H9 (cell line): Measurements from ENCODE around the gene DDX1. TPM values are rescaled to one million over a fixed set of nuclear protein-coding genes. Genes with fewer than 3 reads are reported as not detected.
A peak's percentile ranks its signal among the peaks of the same experiment; 100 is the strongest.

Experiments used
- DNase-seq: peaks from one replicate; pipeline ENCODE4 v3.0.0-alpha.2; 2017
- H2AFZ ChIP-seq: one replicate; pipeline ENCODE4 v1.6.1; 2013; ENCODE audit warnings: mild to moderate bottlenecking, low read length, control low read depth, moderate library complexity
- H2AK5ac ChIP-seq: 2 replicates; pipeline ENCODE4 v1.6.1; 2013; ENCODE audit warnings: low read length, control low read depth, mixed read lengths; ENCODE audit not compliant: insufficient read length
- H2BK120ac ChIP-seq: one replicate; pipeline ENCODE4 v1.6.1; 2013; ENCODE audit warnings: low read depth, mild to moderate bottlenecking, low read length, control low read depth, inconsistent platforms; ENCODE audit not compliant: poor library complexity, severe bottlenecking
- H2BK12ac ChIP-seq: 2 replicates; pipeline ENCODE4 v1.6.1; 2013; ENCODE audit warnings: low read length, control low read depth, mixed read lengths, low read depth; ENCODE audit not compliant: insufficient read length
- H2BK15ac ChIP-seq: 2 replicates; pipeline ENCODE4 v1.6.1; 2013; ENCODE audit warnings: low read depth, low read length, control low read depth
- H2BK20ac ChIP-seq: one replicate; pipeline ENCODE4 v1.6.1; 2013; ENCODE audit warnings: low read depth, mild to moderate bottlenecking, low read length, control low read depth, inconsistent platforms; ENCODE audit not compliant: poor library complexity, severe bottlenecking
- H2BK5ac ChIP-seq: 2 replicates; pipeline ENCODE4 v1.6.1; 2013; ENCODE audit warnings: low read length, control low read depth, mixed read lengths; ENCODE audit not compliant: insufficient read length
- H3K14ac ChIP-seq: 2 replicates; pipeline ENCODE4 v1.6.1; 2013; ENCODE audit warnings: low read length, control low read depth; ENCODE audit not compliant: insufficient read depth
- H3K18ac ChIP-seq: 2 replicates; pipeline ENCODE4 v1.6.1; 2013; ENCODE audit warnings: low read depth, mild to moderate bottlenecking, mixed read lengths, low read length, control low read depth; ENCODE audit not compliant: insufficient read length
- H3K23ac ChIP-seq: 2 replicates; pipeline ENCODE4 v1.6.1; 2013; ENCODE audit warnings: low read length, control low read depth, mixed read lengths, low read depth; ENCODE audit not compliant: insufficient read length
- H3K23me2 ChIP-seq: 2 replicates; pipeline ENCODE4 v1.6.1; 2013; ENCODE audit warnings: low read depth, mild to moderate bottlenecking, mixed read lengths, low read length, control low read depth; ENCODE audit not compliant: insufficient read length, poor library complexity, severe bottlenecking
- H3K27ac ChIP-seq: 2 replicates; pipeline ENCODE4 v1.5.1; 2013; ENCODE audit warnings: low read length, control low read depth, mixed read lengths, low read depth; ENCODE audit not compliant: insufficient read length
- H3K27me3 ChIP-seq: 2 replicates; pipeline ENCODE4 v1.6.1; 2013; ENCODE audit warnings: low read length, control low read depth, inconsistent platforms; ENCODE audit not compliant: insufficient read depth
- H3K4ac ChIP-seq: 2 replicates; pipeline ENCODE4 v1.6.1; 2013; ENCODE audit warnings: low read depth, mild to moderate bottlenecking, control low read depth, inconsistent platforms, low read length, moderate library complexity
- H3K4me1 ChIP-seq: 2 replicates; pipeline ENCODE4 v1.6.1; 2013; ENCODE audit warnings: low read length, control low read depth, inconsistent platforms; ENCODE audit not compliant: insufficient read depth
- H3K4me2 ChIP-seq: 2 replicates; pipeline ENCODE4 v1.6.1; 2013; ENCODE audit warnings: low read length, control low read depth, mixed read lengths; ENCODE audit not compliant: insufficient read length, insufficient read depth
- H3K56ac ChIP-seq: 2 replicates; pipeline ENCODE4 v1.6.1; 2013; ENCODE audit warnings: low read depth, mild to moderate bottlenecking, mixed read lengths, low read length, control low read depth; ENCODE audit not compliant: insufficient read length
- H3K79me1 ChIP-seq: 2 replicates; pipeline ENCODE4 v1.6.1; 2013; ENCODE audit warnings: low read depth, mild to moderate bottlenecking, moderate library complexity, low read length, control low read depth, inconsistent platforms; ENCODE audit not compliant: insufficient read depth, poor library complexity, severe bottlenecking
- H3K79me2 ChIP-seq: 2 replicates; pipeline ENCODE4 v1.6.1; 2013; ENCODE audit warnings: low read length, control low read depth, inconsistent platforms; ENCODE audit not compliant: insufficient read depth
- H3K9ac ChIP-seq: 2 replicates; pipeline ENCODE4 v1.6.1; 2013; ENCODE audit warnings: low read length, control low read depth, mixed read lengths; ENCODE audit not compliant: insufficient read length; ENCODE audit errors: extremely low read depth
- H3K9me3 ChIP-seq: one replicate; pipeline ENCODE4 v1.6.1; 2013; ENCODE audit warnings: low read depth, low read length, inconsistent platforms; ENCODE audit not compliant: control insufficient read depth
- H3T11ph ChIP-seq: one replicate; pipeline ENCODE4 v1.6.1; 2013; ENCODE audit warnings: mild to moderate bottlenecking, low read length, control low read depth, inconsistent platforms
- H4K20me1 ChIP-seq: one replicate; pipeline ENCODE4 v1.6.1; 2013; ENCODE audit not compliant: control insufficient read depth, insufficient read length, insufficient read depth
- H4K5ac ChIP-seq: 2 replicates; pipeline ENCODE4 v1.6.1; 2013; ENCODE audit warnings: low read depth, mild to moderate bottlenecking, mixed read lengths, low read length, control low read depth; ENCODE audit not compliant: insufficient read length
- H4K8ac ChIP-seq: replicated peaks from 2 replicates; pipeline ENCODE4 v1.6.1; 2013; ENCODE audit warnings: low read length, control low read depth, mixed read lengths, low read depth; ENCODE audit not compliant: insufficient read length
- H4K91ac ChIP-seq: 2 replicates; pipeline ENCODE4 v1.6.1; 2013; ENCODE audit warnings: low read depth, mild to moderate bottlenecking, moderate library complexity, mixed read lengths, low read length, control low read depth; ENCODE audit not compliant: insufficient read length
- H3K27ac Mint-ChIP-seq, 3 experiments: 2 replicates in 2 of 3; 3 replicates in 1 of 3; pipeline ENCODE4 v1.8.0; 2020 to 2021; ENCODE audit warnings: mixed read lengths in 3 of 3, mild to moderate bottlenecking in 1 of 3, moderate library complexity in 1 of 3
- H3K27me3 Mint-ChIP-seq: 2 replicates; pipeline ENCODE4 v1.8.0; 2021; ENCODE audit warnings: low read depth, mild to moderate bottlenecking, moderate library complexity, mixed read lengths
- H3K36me3 Mint-ChIP-seq, 3 experiments: 2 replicates in 2 of 3; 3 replicates in 1 of 3; pipeline ENCODE4 v1.8.0; 2020 to 2021; ENCODE audit warnings: low read depth in 3 of 3, mixed read lengths in 3 of 3; ENCODE audit not compliant: insufficient read depth in 1 of 3
- H3K4me1 Mint-ChIP-seq, 2 experiments: 2 replicates each; pipeline ENCODE4 v1.8.0; 2020; ENCODE audit warnings: mixed read lengths in 2 of 2
- H3K4me3 Mint-ChIP-seq, 2 experiments: 2 replicates in 1 of 2; 3 replicates in 1 of 2; pipeline ENCODE4 v1.8.0; 2020 to 2021; ENCODE audit warnings: mild to moderate bottlenecking in 2 of 2, mixed read lengths in 2 of 2, moderate library complexity in 1 of 2
- H3K9me3 Mint-ChIP-seq, 2 experiments: 2 replicates in 1 of 2; 3 replicates in 1 of 2; pipeline ENCODE4 v1.8.0; 2020; ENCODE audit warnings: mild to moderate bottlenecking in 2 of 2, mixed read lengths in 2 of 2, moderate library complexity in 1 of 2
- CTCF ChIP-seq: fragments of 200-600 bp; sonication (generic); conservative IDR thresholded peaks from 3 replicates; pipeline ENCODE4 v1.8.0; 2021; ENCODE audit warnings: antibody characterized with exemption, mild to moderate bottlenecking
- WGBS: extraction: QIAGEN DNeasy Blood & Tissue Kit; methylation state at CpG from one replicate; pipeline ENCODE4 v1.1.7; 2013; ENCODE audit warnings: missing lambda C conversion rate, low lambda C conversion rate, mixed read lengths; ENCODE audit not compliant: insufficient read length; ENCODE audit errors: extremely low coverage; 5-methylcytosine and 5-hydroxymethylcytosine counted together
- total RNA-seq: library from RNA; stranded (reverse); gene quantifications from 2 replicates; pipeline ENCODE4 v1.2.1, GENCODE V29; 2021

Gene DDX1
- total RNA-seq, 1 experiment from 2014 or later = 120 TPM

GRCh38 chr2:15560140-15560987, 31.3 kb upstream of the DDX1 start:
- Mint-ChIP-seq H3K9me3 (no peaks in the 10 kb centered on the region), H3K36me3 (no peaks in the 10 kb centered on the region), H3K27ac (peak overlapping the region in 2 of 3 experiments; percentile 27 to 96; a peak in 4 of 7 replicates), H3K4me3 (peak overlapping the region; percentile 99), H3K4me1 (peaks cover 13 to 20% of the 10 kb centered on the region in 2 experiments), H3K27me3 (peaks cover 3% of the 10 kb centered on the region; the same call in 1 of the 2 replicates)
- Histone ChIP-seq H3K23ac (no peak overlapping the region), H3K4ac (no peak overlapping the region), H3K23me2 (peaks cover 12% of the 10 kb centered on the region), H3T11ph (no peak overlapping the region), H2BK20ac (no peak overlapping the region), H2BK120ac (no peak overlapping the region), H4K91ac (no peak overlapping the region), H3K4me2 (peak overlapping the region; percentile 100), H3K4me1 (0 out of 2 replicates have a peak, but pooled peaks cover 3% of the 10 kb centered on the region), H4K20me1 (no peaks in the 10 kb centered on the region), H3K27me3 (no peaks in the 10 kb centered on the region), H3K14ac (0 out of 2 replicates have a peak overlapping the region, but pooled peaks have one; percentile 39), H3K79me1 (peaks cover 6% of the 10 kb centered on the region), H2BK5ac (no peak overlapping the region), H2AFZ (peak overlapping the region; percentile 18), H3K79me2 (no peaks in the 10 kb centered on the region; the same call in 1 of the 2 replicates), H2AK5ac (no peak overlapping the region), H3K27ac (no peak overlapping the region), H3K18ac (no peak overlapping the region), H2BK12ac (no peak overlapping the region), H3K9ac (peak overlapping the region; percentile 67), H3K9me3 (no peaks in the 10 kb centered on the region), H4K8ac (no peak overlapping the region), H4K5ac (no peak overlapping the region), H2BK15ac (no peak overlapping the region), H3K56ac (no peak overlapping the region)
- DNase-seq = no peak
- WGBS = no CpG with 5 or more reads among the region's 32 CpGs
- TF ChIP-seq CTCF = no peak
